DND-41 (cell line): ENCODE data around the gene LGALS3BP.

Experiments
- ATAC-seq: fragments of 200-7000 bp; cut with Tn5 transposase; 3 replicates; pipeline ENCODE4 v1.9.1; 2021; ENCODE audit warnings: low read depth; ENCODE audit not compliant: insufficient read depth
- DNase-seq: peaks from one replicate; pipeline ENCODE4 v3.0.0-alpha.2; 2020
- H2AFZ ChIP-seq: 2 replicates; pipeline ENCODE4 v1.6.0; 2012; ENCODE audit warnings: low read depth, low read length
- H3K27ac ChIP-seq: 2 replicates; pipeline ENCODE4 v1.5.1; 2012; ENCODE audit warnings: low read length, inconsistent platforms
- H3K27me3 ChIP-seq: fragments of 200-600 bp; sonication (generic); 2 replicates; pipeline ENCODE4 v1.6.0; 2012; ENCODE audit warnings: low read length, mild to moderate bottlenecking, inconsistent platforms; ENCODE audit not compliant: insufficient read depth, poor library complexity
- H3K36me3 ChIP-seq: 2 replicates; pipeline ENCODE4 v1.5.1; 2012; ENCODE audit warnings: low read length, inconsistent platforms; ENCODE audit not compliant: insufficient read depth
- H3K4me1 ChIP-seq: 2 replicates; pipeline ENCODE4 v1.5.1; 2012; ENCODE audit warnings: mild to moderate bottlenecking, low read length; ENCODE audit not compliant: insufficient read depth
- H3K4me2 ChIP-seq: 2 replicates; pipeline ENCODE4 v1.6.0; 2012; ENCODE audit warnings: mild to moderate bottlenecking, moderate library complexity, low read length, inconsistent platforms; ENCODE audit not compliant: insufficient read depth
- H3K4me3 ChIP-seq, 2 experiments: fragments of 200-600 bp in 1 of 2; shearing (Covaris generic) in 1 of 2; 2 replicates each; pipeline ENCODE4 v1.5.1; 2012 to 2016; ENCODE audit warnings: inconsistent platforms in 2 of 2, low read length in 2 of 2, mild to moderate bottlenecking in 2 of 2, low read depth in 1 of 2, moderate library complexity in 1 of 2
- H3K79me2 ChIP-seq: 2 replicates; pipeline ENCODE4 v1.6.0; 2012; ENCODE audit warnings: low read length, inconsistent platforms; ENCODE audit not compliant: insufficient read depth
- H3K9ac ChIP-seq: 2 replicates; pipeline ENCODE4 v1.6.0; 2012; ENCODE audit warnings: low read depth, mild to moderate bottlenecking, inconsistent platforms, low read length, moderate library complexity
- H3K9me3 ChIP-seq: 2 replicates; pipeline ENCODE4 v1.5.1; 2012; ENCODE audit warnings: low read length, moderate library complexity, mild to moderate bottlenecking, inconsistent platforms; ENCODE audit not compliant: insufficient read depth, severe bottlenecking
- H4K20me1 ChIP-seq: 2 replicates; pipeline ENCODE4 v1.6.0; 2012; ENCODE audit warnings: low read length; ENCODE audit not compliant: insufficient read depth
- CTCF ChIP-seq: IDR thresholded peaks from 2 replicates; pipeline ENCODE4 v1.5.1; 2012; ENCODE audit warnings: borderline replicate concordance, low read length, moderate library complexity, mild to moderate bottlenecking; ENCODE audit not compliant: poor library complexity, severe bottlenecking; ENCODE audit errors: extremely low read depth
- EZH2 ChIP-seq: IDR thresholded peaks from 3 replicates; pipeline ENCODE4 v1.6.1; 2012; ENCODE audit warnings: borderline replicate concordance, low read depth, mild to moderate bottlenecking, moderate library complexity, low read length, inconsistent platforms; ENCODE audit not compliant: severe bottlenecking

The LGALS3BP gene

GRCh38 chr17:78979780-78980623 lies at the start of gene LGALS3BP:
TSS of gene LGALS3BP (minus strand) at chr17:78979923. CDS start at chr17:78977191, 2,732 bp downstream.
- TF ChIP-seq CTCF (peak; percentile 5), EZH2 (no peak)
- H3K9ac ChIP-seq, result peak within 1 kb of the TSS; percentile 55

GRCh38 chr17:79028496-79029326 lies 49.0 kb upstream of the LGALS3BP start:
- no peak overlapping the region for H2AFZ ChIP-seq
- no peak overlapping the region for H3K4me3 ChIP-seq
- no peaks in the 10 kb centered on the region for H3K9me3 ChIP-seq
- H4K20me1 ChIP-seq, result peaks cover 8% of the 10 kb centered on the region
- H3K36me3 ChIP-seq, result no peaks in the 10 kb centered on the region
- H3K27ac ChIP-seq, result no peak overlapping the region
- no peak overlapping the region for H3K4me2 ChIP-seq
- peaks cover 15% of the 10 kb centered on the region for H3K4me1 ChIP-seq
- DNase-seq (no peak), ATAC-seq (no peak)
- H3K79me2 ChIP-seq, result no peaks in the 10 kb centered on the region
- no peak for TF ChIP-seq EZH2
- peak; percentile 42 for TF ChIP-seq CTCF
- H3K9ac ChIP-seq, result no peak overlapping the region
- peaks cover 9% of the 10 kb centered on the region for H3K27me3 ChIP-seq

More at GRCh38 chr17:78979780-78980623, at the start of gene LGALS3BP:
- peaks cover 29% of the 10 kb centered on the region for H3K36me3 ChIP-seq
- peak within 1 kb of the TSS; percentile 74 for H2AFZ ChIP-seq
- H3K4me3 ChIP-seq, result peak within 1 kb of the TSS; percentile 34 to 68; a peak in 3 of 4 replicates
- H3K9me3 ChIP-seq, result no peaks in the 10 kb centered on the region
- peaks cover 11% of the 10 kb centered on the region; the same call in 1 of the 2 replicates for H4K20me1 ChIP-seq
- peak; percentile 81 for DNase-seq
- peak; percentile 95 for ATAC-seq
- no peaks in the 10 kb centered on the region for H3K27me3 ChIP-seq
- peak within 1 kb of the TSS; percentile 78 for H3K27ac ChIP-seq
- H3K79me2 ChIP-seq, result peaks cover 42% of the 10 kb centered on the region
- peak within 1 kb of the TSS; percentile 96 for H3K4me2 ChIP-seq
- peaks cover 37% of the 10 kb centered on the region for H3K4me1 ChIP-seq

- no peak overlapping the region for H3K9ac ChIP-seq
- no peak overlapping the region for H3K4me3 ChIP-seq
- H3K27me3 ChIP-seq, result peaks cover 14% of the 10 kb centered on the region
- H3K79me2 ChIP-seq, result no peaks in the 10 kb centered on the region
- no peak overlapping the region for H3K27ac ChIP-seq
- H3K36me3 ChIP-seq, result no peaks in the 10 kb centered on the region
- peaks cover 8% of the 10 kb centered on the region for H4K20me1 ChIP-seq
- no peak overlapping the region for H3K4me2 ChIP-seq
- no peak for ATAC-seq
- no peaks in the 10 kb centered on the region for H3K9me3 ChIP-seq
- no peak overlapping the region for H2AFZ ChIP-seq
- TF ChIP-seq EZH2, result no peak
- no peak for TF ChIP-seq CTCF
- no peak for DNase-seq
- H3K4me1 ChIP-seq, result peaks cover 22% of the 10 kb centered on the region
These were observed 48.3 kb upstream of the LGALS3BP start for GRCh38 chr17:79027925-79028491.
